ENCODE measurements around the gene DNAH17.

Gene DNAH17, protein sequence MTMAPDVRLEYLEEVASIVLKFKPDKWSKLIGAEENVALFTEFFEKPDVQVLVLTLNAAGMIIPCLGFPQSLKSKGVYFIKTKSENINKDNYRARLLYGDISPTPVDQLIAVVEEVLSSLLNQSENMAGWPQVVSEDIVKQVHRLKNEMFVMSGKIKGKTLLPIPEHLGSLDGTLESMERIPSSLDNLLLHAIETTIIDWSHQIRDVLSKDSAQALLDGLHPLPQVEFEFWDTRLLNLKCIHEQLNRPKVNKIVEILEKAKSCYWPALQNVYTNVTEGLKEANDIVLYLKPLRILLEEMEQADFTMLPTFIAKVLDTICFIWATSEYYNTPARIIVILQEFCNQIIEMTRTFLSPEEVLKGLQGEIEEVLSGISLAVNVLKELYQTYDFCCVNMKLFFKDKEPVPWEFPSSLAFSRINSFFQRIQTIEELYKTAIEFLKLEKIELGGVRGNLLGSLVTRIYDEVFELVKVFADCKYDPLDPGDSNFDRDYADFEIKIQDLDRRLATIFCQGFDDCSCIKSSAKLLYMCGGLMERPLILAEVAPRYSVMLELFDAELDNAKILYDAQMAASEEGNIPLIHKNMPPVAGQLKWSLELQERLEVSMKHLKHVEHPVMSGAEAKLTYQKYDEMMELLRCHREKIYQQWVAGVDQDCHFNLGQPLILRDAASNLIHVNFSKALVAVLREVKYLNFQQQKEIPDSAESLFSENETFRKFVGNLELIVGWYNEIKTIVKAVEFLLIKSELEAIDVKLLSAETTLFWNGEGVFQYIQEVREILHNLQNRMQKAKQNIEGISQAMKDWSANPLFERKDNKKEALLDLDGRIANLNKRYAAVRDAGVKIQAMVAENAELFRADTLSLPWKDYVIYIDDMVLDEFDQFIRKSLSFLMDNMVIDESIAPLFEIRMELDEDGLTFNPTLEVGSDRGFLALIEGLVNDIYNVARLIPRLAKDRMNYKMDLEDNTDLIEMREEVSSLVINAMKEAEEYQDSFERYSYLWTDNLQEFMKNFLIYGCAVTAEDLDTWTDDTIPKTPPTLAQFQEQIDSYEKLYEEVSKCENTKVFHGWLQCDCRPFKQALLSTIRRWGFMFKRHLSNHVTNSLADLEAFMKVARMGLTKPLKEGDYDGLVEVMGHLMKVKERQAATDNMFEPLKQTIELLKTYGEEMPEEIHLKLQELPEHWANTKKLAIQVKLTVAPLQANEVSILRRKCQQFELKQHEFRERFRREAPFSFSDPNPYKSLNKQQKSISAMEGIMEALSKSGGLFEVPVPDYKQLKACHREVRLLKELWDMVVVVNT (N-terminal part only)

DNA sequence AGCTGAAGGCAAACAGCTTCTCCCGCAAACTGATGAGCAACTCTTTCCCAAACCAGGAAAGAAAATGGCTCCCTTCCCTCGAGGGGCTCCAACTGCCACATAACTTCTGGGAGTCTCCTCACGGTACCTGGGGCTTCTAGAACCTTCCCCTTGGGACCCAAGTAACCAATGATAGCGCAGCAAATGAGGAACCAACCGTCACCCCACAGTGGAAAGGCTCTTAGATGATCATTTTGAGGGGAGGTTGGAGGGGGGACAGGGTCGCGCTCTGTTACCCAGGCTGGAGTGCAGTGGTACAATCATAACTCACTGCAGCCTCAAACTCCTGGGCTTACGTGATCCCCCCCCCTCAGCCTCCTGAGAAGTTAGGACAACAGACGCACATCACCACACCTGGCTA lies at the start of gene DNAH17:
DNAH17 (minus strand) TSS at position 101 of the 400 bp plus-strand sequence. CDS start 2,339 bp downstream, outside the sequence.
- no peak for DNase-seq

DNA sequence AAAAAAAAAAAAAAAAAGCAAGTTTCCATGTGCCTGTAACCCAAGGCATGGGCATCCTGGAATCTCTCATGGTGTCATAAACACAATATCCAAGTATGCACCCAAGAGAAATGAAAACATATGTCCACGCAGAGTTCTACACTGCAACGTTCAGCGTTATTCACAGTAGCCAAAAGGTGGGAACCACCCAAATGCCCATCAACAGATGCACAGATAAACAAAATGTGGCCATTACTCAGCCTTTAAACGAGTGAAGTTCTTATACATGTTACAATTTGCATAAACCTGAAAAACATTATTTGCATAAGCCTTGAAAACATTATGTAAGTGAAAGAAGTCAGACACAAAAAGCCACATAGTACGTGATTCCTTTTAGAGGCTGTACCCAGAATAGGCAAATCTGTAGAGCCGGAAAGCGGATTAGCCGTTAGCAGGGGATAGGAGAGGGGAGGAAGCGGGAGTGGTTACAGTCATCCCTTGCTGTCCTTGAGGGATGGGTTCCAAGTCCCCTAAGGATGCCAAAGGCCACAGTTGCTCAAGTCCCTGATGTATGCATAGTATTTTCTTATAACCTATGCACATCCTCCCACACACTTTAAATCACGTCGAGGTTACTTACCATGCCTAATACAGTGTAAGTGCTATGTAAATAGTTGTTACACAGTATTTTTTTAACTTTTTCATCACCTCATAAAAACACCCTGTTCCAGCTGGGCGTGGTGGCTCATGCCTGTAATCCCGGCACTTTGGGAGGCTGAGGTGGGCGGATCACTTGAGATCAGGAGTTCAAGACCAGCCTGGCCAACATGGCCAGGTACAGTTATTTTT lies 47.3 kb upstream of the DNAH17 start:
- no peak for DNase-seq

DNA sequence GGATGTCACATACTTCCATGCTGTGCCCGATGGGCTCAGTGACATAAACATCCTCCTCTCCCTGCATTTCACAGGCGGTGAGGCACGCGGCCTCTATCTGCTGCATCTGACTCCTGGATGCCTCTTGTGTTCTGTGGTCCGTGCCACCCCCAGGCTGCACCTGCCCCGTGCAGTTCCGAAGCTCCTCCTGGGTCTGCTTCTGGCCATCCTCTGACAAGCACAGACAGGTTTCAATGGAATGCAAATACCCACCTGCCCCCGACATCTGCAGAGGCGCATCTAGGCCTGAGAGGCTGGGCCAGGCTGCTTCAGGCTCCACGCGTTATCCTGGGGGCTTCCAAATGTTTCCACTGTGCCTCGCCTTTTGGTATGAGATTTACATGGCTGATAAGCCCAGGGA lies 46.3 kb upstream of the DNAH17 start:
- no peak for DNase-seq

DNA sequence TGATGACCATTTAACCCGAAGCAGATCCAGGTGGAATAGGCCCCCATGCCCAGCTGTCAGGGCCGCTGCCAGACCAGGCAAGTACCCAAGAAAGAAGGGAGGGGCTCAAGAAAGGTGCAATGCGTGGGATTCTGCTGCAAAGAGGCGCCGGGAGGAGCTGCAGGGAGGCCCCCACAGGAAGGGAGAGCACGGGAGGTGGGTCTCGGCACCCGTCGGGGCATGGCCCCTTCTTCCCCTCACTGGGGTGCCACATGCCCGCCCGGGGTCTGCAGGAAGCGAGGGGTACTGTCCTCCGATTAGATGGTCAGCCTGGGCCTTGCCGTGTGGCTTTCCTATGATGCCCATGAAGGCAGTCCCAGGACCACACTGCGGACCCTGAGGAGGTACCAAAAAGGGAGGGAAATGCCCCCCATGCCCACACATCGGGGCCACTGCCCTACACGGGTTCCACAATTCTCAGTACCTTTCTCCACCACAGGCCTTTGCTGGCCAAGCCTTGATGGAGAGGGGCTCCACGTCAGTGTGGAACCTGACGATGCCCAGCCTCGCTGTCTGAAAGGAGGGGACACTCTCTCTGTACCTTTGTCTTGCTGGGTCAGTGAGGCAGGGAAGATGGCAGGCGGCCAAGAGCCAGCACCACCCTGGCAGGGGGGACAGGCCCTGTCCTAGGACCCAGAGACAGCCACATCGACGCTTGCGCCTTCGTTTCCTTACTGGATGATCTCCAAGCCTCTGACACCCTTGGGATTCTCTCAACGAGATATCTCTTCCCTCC lies 45.5 kb upstream of the DNAH17 start:
- no peak for DNase-seq

DNA sequence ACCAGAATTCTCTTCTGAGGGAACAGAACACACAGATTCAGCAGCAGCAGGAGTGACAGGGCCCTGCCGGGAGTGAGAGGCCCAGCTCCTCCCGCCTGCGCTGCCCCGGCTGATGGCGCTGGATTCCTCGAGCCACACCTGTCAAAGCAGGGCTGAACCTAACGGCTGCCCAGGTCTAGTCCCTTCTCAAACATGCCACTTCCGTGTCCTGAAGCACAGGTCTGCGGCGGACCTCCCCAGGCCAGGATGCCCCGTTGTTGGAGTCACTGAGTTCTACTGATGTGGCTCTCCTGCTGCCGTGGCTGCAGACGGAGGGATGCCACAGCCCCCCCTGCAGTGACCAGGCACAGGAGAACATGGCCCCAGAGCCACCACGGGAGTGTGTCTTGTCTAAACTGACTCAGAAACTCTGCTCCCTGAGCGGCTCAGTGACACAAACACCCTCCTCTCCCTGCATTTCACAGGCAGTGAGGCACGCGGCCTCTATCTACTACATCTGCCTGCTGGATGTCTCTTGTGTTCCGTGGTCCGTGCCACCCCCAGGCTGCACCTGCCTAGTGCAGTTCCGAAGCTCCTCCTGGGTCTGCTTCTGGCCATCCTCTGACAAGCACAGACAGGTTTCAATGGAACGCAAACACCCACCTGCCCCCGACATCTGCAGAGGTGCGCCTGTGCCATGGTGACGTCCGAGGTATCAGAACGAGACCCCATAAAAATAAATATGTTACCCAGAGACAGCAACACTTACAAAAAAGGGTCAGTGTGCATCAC lies 44.7 kb upstream of the DNAH17 start:
- no peak for DNase-seq

DNA sequence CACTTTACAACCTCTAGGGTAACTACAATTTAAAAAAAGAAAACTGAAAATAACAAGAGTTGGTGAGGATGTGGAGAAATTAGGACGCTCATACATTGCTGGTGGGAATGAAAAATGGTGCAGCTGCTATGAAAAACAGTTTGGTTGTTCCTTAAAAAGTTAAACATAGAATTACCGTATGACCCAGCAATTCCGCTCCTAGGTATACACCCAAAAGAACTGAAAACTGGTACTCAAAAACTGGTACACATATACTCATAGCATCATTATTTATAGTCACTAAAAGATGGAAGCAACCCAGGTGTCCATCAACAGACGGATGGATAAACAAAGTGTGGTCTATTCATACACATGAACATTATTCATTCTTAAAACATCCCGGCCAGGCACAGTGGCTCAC lies 42.9 kb upstream of the DNAH17 start:
- no peak for DNase-seq

DNA sequence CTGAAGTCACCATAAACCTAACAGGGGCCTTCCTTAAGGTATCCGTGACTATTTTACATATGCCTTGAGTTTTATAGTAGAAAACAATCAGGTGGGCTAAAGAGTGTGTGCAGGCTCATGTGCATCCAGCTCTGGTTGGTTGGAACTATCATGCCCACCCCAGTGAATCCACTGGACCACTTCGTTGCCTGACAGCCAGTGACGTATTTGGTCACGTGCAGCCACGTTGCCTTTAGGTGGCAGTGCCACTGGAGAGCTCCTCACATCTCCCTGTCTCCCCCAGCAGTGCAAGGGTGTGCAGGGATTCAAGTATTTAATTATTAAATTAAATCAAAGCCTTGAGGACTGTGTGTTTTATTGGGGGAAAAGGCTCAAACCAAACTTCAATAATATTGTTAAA lies 42.1 kb upstream of the DNAH17 start:
- no peak for DNase-seq

DNA sequence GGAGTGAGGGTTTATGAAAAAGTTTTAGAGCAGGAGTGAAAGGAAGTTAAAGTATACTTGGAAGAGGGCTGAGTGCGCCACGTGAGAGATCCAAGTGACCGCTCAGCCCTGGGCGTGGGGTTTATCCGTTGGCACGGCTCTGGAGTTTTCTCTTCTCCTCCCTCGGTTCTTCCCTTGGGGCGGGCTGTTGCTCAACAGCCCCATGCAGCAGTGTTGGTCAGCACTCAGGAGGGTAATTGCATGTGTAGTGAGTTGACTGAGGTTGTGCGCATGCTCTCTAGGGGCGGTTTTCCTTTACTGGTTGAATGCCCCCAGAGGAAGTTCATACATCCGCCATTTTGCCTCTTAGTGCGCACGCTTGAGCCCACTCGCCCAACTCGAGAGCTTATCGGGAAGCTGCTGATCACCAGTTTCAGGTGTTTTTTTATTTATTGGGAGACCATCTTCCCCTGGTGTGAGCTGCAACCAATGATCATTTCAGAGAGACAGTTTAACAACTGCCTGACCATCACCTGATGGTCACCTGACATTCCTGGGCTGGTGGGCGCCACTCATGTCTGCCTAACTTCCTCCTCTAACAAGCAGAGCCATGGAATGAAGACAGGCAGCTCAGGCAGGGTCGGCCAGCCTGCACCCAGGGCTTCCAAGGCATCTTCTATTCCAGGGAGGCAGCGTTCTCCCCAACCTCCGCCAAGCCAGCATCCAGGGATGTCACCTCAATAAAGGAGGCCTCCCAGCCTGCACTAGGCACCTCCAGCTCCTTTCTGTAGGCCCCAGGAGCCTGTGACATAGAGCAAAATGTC lies 41.3 kb upstream of the DNAH17 start:
- no peak for DNase-seq

DNA sequence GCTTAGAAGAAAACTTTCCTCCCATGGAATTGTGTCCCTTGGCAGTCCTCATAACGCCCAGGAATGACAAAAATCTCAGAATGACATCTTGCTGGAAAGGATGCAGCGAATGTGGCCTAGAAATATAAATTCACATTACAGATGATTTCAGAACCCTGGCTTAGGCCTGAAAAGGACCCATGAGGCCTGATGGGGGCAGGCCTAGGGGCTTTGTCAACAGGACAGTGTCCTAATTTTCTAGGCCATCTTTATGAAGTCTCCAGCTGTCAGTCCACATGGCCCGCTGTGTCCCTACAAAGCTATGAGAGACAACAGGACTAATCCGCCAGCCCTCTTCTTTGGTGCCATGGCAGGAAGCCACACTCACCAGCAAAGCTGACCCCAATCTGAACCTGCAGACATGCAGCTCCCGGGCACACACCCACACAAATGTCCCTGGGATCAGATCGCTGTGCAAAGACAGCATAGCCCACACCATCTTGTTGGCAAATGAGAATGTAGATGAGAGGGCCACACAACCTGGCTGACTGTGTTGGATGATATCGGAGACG lies 40.4 kb upstream of the DNAH17 start:
- no peak for DNase-seq

DNA sequence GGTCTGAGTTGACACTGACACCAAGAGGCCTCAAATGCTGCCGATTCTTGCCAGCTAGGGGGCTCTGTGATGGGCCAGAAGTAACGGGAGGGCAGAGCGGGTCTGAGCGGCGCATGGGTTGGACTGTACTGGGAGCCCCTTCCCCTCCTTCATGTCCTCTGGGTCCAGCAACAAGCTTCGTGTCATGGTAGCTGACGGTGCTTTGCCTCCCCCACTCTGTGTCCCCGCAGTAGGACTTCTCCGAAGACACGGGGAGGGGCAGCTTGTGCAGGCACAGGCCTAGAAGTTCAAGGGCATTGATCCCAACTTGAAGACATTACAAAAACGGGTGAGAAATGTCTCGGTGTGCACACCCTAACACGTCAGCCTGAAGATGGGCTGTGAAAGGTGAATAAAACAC lies 39.8 kb upstream of the DNAH17 start:
- DNase-seq = no peak

DNA sequence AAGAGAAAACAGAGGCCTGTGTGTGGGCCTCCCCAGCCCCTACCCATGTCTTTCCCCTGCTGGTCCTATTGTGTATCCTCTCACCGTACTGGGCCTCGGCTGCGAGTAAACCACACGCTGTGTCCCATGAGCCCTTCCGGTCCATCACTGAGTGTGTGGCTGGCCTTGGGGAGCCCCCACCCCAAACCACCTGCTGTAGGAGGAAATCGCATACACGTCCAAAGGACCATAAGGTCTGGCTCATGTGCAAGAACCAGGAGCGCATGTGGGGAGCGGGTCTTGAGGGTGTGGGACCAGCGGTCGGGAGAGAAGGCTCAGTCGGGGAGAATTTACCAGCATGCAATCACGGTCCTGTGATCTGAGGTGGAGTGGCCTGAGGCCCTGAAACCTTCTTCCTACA lies 38.4 kb upstream of the DNAH17 start:
- no peak for DNase-seq

DNA sequence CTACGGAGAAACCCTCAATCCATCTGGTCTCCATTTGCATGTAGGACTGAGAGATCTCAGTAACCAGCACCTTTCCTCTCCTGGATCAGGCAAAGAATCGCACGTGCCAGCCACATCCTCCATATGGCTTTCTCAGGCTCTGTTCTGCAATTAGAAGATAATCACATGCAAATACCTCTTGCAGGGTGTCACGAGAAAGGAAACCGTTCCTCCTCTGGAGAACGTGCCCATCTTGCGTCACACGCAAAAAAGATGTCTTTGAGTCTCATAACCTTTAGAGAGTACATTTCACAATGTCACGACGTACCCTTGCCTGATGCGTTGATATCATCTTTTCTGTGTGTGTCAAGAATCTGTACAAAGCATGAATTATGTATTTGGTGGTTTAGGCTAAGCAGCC lies 36.2 kb upstream of the DNAH17 start:
- DNase-seq = no peak

DNA sequence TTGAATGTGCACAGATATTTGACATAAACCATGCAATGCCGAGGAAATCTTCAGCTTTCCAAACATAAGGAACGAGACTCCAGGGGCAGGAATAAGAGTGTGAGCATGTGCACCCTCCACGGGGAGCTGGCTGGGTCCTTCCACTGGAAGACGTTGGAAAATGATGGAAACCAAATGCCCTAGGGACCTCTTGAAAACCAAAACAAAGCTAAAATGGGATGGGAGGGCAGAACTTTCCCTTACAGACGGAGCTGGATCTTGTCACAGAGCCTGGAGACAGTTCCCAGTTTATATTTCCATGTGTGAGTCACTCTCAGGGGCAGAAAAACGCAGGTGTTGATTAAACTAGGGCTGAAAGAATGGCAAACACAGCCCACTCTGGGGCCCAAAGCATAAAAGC lies 34.4 kb upstream of the DNAH17 start:
- no peak for DNase-seq

DNA sequence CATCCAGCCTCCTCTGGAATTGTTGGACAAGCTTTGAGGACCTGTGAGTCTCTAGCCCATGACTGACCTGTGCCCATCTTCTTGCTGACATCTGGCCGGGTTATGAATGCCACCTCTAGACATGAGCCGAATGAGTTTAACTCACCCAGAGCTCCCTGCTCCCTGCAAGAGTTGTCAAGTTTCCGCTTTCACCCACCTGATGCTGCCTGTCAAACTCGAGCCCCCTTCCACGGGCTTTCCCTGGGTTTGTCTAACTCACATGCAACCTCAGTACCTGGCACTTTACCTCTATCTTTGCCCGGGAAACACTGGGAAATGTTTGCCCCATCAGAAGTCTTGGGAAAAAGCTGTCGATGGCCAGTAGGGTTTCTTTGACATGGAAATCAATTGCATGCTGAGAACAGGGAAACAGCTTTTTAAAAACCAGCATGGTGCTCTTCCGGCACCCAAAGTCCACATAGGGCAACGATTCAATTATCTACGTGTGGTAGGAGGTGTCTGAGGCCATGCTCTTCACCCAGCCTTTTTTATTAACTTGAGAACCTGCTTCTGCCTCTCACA lies 33.8 kb upstream of the DNAH17 start:
- DNase-seq = no peak

DNA sequence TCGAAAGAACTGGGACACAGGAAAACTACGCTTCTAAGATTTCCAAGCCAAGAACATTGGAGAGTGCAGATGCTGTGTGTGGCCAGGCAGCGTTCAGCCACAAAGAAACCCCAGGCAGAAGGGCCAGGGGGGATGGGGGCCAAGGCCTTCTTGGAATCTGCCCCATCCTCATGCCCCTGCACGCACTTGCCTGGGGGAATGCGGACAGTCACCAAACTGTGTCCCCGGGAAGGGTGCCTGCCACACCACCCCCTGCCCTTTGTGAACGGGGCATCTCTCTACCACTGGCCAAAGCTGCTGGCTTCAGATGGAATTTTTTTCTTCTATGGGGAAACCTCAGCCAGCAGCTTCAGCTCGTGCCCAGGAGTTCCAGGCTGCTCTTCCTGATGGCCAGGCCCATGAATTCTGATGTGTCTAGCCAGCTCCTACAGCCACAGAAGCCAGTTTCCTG lies 32.0 kb upstream of the DNAH17 start:
- DNase-seq = no peak

DNA sequence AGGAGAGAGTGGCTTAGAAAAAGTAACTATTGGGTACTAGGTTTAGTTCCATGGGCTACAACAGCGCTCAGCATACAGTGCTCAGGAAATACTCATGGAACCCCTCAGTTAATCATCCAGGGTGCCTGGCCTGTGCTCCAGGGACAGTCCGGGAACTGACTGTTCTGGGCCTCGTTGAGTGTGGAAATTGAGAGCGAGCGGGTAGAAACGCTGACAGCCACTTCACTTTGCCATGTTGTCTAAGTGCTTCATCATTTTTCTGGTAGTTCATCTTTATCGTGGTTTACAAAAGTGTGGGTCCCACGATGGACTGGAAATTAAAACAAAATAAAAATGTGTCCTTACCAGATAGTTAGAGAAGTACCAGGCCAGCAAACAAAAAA lies 31.6 kb upstream of the DNAH17 start:
- DNase-seq = no peak

DNA sequence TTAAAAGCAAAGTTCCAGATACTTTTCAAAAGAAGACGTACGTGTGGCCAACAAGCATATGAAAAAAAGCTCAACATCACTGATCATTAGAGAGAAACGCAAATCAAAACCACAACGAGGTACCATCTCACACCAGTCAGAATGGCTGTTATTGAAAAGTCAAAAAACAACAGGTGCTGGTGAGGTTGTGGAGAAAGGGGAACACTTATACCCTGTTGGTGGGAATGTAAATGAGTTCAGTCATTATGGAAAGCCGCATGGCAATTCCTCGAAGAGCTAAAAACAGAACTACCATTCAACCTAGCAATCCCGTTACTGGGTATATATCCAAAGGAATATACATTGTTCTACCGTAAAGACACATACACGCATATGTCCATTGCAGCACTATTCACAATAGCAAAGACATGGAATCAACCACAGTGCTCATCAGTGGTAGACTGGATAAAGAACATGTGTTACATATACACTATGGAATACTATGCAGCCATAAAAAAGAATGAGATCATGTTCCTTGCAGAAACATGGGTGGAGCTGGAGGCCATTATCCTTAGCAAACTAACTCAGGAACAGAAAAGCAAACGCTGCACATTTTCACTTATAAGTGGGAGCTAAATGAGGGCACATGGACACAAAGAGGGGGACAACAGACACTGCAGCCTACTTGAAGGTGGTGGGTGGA lies 31.1 kb upstream of the DNAH17 start:
- DNase-seq = no peak

DNA sequence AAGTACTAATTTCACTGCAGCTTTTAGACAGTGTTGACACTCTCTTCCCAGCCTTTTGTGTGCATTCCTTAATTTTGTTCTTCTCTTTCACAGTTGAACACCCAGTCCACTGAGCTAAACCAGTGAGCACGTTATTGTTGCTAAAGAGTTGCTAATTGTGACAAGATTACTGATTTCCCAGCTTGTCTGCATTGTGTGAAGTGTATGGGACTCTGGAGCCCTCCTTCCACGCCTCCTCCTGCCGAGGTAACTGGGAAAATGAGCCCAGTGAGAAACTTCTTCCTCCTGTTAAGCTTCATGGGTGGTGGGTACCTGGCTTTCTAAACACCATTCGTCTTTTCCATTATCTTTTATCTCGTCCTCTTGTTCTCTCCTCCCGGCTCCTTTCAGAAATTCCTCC lies 29.8 kb upstream of the DNAH17 start:
- no peak for DNase-seq

DNA sequence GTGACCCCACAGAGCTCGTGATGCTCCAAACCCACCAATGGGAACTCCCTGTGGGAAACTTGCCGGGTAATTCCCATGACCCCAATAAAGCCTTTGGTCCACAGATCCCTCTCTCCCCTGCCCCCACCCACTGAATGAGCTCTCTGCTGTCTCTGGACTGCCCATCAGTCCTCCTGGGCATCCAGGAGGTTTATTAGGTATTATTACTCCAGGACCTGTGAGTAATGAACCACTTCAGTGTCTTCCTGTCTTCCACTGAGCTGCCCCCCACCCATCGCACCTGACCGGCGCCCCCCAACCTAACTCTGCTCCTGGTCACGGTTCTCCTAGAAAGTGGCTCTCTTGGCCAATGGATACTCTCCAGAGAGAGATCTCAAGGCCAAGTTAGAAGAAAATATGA lies 28.7 kb upstream of the DNAH17 start:
- no peak for DNase-seq

Data from kidney glomerular epithelial cell (primary cell).